HG03558 (cell line): Measurements from ENCODE around the gene PATJ.

Experiments used
- ATAC-seq: cut with Tn5 transposase; IDR thresholded peaks from one replicate; pipeline ENCODE4 v1.9.1; 2021; ENCODE audit warnings: moderate number of reproducible peaks; ENCODE audit not compliant: unreplicated experiment; ENCODE audit errors: extremely low read depth

PATJ gene

DNA sequence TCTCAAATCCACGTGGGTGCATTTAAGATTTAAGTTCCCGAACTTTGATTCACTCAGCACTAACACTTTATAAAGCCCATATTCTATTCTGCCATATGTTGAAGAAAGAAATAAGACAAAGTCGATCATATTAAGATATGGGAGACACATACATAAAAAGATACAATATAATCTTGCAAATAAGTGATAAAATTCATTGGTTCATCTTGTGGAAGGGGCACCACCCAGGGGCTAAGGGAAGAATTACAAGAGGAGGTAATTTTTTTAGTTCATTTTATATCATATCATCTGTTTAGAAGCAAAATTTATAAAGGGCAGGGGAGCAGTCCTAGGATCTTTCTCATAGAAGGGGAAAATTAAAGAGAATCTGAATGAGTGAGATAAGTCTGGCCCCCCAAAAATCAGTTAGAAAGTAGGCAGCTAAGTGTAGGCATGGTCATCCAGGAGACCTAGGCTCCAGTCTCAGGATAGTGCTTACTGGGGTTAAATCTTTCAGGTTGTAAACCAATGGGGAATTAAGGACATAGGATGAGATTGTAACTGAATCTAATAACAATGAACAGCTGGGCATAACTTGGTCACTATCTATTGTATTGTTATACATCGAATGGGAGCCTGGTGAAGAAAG lies 328.2 kb downstream of the PATJ start:
- no peak for ATAC-seq

DNA sequence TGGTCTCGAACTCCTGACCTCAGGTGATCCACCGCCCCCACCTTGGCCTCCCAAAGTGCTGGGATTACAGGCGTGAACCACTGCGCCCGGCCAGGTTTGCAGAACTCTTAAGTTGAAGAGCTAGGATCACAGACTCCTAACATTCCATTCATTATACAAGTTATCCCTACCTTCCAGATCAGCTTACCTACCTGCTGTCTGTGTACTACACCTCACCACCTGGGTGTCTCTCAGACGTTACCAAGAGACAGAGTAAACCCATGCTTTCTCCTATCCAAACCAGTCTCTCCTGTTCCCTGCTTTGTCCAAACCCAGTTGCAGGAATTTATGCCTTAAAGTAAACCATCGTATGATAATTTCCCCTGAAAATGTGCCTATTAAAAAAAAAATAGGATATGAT lies 329.4 kb downstream of the PATJ start:
- ATAC-seq, result no peak

DNA sequence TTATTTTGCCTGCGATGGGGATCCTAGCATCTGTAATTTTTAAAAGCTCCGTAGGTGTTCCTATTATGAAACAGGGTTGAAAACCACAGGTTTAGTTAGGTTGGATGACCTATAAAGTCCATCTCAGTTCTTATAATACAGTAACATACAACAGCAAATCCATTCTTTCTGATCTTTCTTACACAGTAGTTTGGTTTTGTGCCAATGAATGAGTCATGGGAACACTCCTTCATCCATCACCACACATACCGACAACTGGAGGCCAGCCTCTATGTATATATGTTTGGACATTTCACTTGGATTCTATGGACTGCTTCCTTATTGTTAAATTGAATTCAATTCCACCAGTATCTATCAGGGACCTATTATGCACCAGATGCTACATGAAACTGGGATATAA lies 334.0 kb downstream of the PATJ start:
- no peak for ATAC-seq

DNA sequence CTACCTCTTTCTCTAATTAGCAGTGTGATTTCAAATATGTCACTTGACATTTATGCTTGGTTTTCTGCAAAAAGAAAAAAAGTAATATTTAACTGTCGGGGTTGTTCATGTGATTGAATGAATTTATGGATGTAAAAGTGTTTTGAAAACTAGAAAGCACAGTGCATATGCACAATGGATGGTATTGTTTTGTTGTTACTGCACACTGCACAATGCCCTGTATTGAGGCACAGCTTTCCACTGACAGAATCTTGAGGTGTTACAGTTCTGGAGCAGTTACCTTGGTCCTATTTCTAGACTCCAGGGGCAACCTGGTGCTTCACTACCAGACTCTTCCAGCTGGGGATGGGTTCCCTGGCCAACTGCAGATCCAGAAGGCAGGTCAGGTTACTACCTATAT lies 335.5 kb downstream of the PATJ start:
- no peak for ATAC-seq

DNA sequence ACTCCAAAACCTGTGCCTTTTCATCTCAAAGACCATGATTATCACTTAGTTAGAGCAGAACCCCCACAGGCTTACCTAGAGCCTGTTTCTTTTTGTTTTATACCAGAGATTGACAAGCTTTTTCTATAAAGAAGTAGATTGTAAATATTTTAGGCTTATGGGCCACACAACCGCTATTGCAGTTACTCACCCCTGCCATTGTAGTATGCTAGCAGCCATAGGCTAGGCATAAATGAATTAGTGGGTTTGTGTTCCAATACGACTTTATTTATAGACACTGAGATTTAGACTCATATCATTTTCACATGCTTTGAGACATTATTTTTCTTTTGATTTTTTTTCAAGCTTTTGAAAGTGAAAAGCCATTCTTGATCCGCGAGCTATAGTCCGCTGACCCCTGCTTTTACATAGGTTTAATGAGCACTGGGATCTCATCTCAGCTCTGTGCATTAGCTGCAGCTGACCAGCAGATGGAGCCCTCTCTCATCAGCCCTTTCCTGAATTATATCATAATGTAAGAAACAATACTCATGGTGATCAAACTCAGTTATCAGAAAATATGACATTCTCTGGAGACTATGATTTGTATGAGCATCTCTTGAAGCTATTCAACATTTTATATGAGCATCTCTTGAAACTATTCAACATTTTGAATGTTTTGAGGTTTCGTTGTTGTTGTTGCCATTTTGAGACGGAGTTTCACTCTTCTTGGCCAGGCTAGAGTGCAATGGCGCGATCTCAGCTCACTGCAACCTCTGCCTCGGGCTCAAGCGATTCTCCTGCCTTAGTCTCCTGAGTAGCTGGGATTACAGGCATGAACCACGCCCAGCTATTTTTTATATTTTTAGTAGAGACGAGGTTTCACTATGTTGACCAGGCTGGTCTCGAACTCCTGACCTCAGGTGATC lies 340.4 kb downstream of the PATJ start:
- ATAC-seq, result no peak

DNA sequence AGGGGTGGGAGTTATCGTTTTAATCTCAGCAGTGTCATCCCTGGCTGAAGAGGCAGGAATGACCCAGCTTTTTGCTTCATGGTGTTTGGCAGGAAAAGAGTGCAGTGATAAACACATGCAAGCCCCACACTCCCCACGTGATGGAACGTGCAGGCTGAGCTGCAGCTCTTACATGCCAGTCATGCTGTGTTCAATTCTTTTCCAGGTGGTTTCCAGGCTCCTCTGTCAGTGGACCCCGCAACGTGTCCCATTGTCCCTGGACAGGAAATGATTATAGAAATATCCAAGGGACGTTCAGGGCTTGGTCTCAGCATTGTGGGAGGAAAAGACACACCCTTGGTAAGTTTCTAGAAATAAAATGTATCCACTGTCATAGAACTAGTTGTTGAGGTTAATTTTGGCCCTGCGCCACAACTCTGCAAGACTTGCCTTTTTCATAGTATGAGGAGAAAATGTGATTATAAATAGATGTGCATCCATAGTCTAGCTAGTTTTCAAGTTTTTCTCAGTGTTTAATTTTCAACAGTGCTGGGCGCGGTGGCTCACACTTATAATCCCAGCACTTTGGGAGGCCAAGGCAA lies 342.1 kb downstream of the PATJ start:
- no peak for ATAC-seq

DNA sequence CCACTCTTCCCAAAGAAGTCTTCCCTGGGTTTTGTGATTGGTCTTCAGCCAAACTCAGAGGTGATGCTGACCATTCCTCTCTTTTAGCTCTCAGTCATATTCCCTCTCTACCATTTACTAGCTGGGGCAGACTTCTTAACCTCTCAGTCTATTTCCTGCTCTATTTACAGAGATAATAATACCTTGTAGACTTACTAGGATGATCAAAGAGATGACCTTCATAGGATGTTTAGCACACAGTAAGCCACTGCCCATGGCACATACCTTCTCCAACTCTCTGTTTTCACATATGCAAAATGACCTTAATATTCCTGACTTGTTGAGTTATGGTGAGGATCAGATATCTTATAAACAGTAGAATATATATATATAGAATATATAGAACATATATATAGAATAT lies 346.2 kb downstream of the PATJ start:
- no peak for ATAC-seq

DNA sequence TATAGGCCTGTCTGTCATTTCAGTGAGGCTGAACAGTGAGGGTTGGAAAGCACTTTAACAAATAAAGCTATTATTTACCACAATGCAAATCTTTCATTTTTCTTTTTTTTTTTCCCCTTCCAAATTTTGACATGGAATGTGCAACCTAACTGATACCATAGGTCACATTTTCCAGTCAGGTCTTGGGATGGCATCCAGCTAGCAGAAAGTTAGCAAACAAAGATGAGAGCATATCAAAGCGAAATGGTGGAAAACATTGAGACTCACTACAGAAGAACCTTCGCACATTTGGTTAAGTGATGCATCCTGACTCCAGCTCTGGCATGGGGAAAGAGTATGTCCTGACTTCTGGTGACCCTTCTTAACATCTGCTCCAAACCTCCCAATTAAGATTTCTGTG lies 347.3 kb downstream of the PATJ start:
- no peak for ATAC-seq

DNA sequence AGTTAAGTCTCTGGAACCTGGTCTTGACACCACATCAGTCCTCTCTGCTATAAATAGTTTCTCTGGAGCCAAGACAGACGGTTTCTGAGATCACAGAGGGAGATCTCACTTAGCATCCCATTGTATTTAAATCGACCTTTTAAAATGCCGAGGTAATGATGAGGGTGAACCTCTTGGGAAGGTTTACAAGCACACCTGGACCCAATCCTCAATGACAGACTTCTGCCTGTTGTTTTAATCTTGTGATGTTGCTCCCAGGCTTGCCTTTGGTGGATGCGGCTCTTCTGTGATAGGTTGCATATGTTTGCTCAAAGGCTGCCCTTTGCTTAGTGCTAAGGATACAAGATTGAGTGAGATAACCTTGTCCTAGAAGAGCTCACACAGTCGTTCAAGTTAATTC lies 347.7 kb downstream of the PATJ start:
- ATAC-seq, result no peak

DNA sequence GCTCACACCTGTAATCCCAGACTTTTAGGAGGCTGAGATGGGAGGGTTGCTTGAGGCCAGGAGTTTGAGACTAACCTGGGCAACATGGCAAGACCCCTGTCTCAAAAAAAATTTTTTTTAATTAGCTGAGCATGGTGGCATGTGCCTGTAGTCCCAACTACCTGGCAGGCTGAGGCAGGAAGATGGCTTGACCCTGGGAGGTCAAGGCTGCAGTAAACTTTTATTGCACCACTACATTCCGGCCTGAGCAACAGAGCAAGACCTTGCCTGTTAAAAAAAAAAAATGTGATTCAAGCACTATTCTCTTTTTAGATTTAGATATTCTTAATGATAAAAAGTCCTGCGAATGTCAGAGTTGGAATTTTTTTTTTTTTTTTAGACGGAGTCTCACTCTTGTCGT lies 349.8 kb downstream of the PATJ start:
- no peak for ATAC-seq

DNA sequence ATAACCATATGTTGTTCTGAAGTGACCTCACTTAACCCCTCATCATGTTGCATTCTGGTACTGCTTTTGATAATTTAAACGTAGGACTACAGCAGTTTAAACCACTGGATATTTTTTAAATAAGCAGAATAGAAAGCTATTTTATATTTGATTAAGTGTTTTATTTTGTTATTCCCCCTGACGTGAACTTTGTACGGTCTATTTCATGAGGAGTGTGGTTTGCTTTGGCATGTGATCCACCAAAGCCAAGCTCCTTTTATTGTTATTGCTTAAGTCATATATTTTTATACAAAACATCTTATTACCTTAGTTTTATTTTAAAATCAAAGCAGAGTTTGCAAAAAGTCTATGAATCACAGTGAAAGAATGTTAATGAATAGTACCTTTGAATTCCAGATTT lies 351.0 kb downstream of the PATJ start:
- no peak for ATAC-seq

DNA sequence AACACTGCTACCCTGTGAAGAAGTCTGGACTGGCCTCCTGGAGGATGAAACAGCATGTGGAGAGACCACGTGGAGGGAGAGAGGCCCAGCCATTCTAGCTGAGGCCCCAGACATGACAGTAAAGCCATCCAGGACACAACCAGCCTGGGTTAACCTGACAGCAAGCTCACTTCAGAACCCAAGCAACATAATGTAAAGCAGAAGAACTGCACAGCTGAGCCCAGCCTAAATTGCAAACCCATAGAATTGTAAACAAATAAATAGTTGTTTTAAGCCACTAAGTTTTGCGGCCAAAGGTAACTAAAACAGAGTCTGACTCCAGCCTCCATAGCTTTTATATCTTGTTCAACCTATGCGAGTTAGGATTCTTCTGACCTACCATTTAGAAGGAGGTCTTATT lies 355.2 kb downstream of the PATJ start:
- no peak for ATAC-seq

DNA sequence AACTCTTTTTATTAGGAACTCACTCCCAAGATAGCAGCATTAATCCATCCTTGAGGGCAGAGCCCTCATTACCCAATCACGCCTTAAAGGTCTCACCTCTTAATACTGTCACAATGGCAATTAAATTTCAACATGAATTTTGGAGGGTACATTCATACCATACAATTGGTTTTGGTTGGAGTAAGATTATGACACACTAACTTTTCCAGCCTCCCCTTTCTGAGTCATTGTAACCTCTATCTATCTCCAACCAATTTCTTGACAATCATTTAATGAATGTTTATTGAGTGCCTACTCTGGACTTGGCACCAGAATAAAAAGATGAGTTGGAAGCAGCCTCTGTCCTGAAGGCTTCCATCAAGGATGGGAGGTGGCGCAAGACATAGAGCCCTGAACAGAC lies 358.2 kb downstream of the PATJ start:
- ATAC-seq, result no peak

DNA sequence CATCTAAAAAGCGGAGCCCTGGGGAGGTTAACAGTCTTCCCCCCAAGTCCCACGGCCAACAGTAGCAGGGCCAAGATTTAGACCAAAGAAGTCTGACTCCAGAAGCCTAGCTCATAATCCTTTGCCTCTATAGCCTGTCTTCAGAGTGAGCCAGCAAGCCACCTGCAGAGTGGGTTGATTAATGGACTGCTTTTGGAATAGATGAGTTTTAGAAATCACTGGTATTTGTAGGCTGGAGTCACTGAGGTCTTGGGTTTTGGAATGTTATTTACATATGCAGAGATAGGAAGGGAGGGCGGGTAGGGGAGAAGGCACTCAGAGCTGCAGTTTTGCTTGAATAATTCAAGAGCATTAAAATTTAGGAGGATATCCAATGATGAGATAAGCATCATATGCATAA lies 361.6 kb downstream of the PATJ start:
- no peak for ATAC-seq

DNA sequence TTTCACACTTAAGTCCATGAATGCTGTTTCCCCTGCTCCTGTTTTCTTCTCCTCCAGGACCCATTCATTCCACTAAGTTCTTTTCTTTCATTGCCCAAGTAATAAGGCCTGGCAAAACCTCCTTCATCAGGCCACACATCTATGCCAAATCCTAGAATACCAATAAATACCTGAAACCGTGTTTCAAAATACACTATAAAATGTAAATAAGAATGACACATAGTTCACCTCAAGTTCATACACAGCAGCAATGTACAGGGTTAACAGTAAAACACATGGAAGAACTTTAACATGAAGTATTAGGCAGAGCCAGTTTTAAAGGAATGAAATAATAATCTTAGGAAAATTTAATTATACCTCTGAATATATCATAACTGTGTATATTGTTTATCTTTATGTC lies 365.6 kb downstream of the PATJ start:
- ATAC-seq, result no peak

DNA sequence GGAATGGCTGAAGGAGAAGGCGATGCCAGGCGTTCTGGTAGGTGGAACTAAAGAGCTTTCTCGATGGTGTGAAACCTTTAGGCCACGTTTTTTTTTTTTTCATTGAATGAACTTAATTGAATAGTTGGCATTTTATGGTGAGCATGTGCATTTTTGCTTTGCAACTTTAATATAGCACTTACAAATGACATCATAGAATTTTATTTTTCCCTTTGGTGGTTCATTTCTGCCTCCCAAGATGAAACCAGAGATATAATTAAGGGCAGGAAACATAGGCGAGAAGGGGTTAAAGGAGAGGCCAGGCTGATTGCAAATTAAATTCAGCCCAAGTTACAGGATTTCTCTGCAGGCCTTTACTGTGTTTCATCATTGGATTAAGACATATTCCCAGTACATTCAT lies 366.8 kb downstream of the PATJ start:
- no peak for ATAC-seq

DNA sequence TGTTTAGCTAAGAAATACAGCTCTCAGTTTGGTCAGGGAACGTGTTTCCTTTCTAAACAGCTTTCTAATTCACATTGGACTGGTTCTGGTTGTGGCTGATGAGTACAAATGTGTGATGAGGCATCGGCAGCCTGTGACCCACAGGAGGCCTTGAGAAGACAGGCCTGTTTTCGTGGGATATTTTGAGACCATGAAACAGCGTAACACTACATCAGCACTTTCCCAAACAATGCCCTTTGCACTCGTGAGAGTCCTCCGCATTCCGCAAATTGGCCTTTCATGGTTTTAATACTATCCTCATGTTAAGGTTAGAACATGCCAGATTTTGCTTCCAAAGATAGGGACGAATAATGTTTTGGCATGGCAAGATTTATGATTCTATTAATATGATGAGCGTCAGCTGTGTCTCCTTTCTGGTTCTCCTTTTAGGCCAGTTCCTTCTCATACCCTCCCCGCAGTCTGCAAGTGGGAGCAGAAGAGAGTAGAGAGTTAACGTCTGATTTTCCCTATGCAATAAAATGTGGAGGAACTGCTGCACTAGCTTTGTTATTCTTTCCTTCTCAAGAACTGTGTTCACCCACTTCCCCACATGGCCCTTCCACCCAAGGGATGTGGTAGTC lies 368.0 kb downstream of the PATJ start:
- ATAC-seq, result no peak

DNA sequence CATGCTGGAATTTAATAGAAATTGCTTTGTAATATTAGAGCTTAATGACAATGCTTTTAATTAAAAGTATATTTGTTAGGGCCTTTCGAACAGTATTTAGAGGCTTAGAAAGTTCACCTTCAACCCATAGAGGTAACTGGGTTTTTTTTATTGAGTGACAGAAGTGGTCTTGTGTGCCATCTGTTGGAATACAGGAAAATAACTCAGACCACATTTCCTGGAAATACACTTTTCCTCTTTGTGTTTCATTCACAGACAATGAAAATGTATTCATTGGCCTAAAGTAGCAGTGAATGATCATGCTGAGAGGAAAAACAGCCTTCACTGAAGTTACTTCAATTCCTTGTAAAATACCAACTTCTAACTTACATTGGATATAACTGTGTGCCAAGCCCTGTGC lies 368.8 kb downstream of the PATJ start:
- ATAC-seq, result no peak

DNA sequence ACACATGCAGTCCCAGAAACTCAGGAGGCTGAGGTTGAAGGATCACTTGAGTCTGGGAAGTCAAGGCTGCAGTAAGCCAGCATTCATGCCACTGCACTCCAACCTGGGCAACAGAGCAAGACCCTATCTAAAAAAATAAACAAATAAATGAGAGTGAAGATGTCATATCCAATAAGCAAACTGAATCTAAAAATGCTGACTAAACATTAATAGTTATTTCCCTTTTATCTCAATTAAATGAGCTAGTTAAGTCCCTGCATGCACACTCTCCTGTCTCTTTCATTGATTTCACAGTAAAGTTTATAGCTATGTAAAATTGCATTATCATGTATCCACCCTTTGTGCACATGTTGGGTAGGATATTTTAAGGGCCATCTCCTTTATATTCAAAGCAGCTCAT lies 371.2 kb downstream of the PATJ start:
- ATAC-seq, result no peak

DNA sequence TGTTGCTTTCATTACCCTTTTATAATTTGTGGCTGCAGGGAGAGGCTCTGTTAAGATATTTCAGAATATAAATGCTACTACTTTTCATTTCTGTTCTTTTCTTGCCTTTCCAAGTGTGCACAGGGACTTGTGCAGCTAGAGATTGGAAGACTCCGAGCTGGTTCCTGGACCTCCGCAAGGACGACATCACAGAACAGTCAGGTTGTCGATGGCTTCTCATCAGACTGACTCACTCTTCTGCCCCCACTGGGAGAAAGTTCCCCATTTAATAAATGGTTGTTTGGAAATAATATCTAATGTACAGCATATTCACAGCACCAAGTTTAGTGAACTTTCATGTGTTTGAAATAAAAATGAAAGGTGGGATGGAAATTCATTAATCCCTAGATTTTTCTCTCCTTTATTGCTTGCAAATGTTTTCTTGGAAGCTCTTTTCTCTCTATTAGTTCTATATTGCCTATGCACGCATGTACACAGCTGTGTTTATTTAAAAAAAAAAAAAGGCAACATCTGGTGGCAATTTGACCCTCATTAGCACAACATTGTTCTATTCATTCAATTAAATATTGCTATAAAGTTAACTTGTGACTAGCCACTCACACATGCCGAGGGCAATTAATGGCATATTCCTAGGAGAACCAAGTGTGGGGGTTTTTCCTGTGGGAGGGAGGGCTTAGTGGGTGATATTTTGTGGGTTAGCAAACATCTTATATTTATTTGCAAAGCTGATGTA lies 374.9 kb downstream of the PATJ start:
- ATAC-seq, result no peak
